ENCODE data around the gene CPNE2. TPM values are rescaled to one million over a fixed set of nuclear protein-coding genes. Genes with fewer than 3 reads are reported as not detected.
"Not testable (repeated sequence)": the region's sequence is repeated elsewhere in the genome, so short reads cannot be mapped to it uniquely, and the experiment has no call there.

CPNE2 gene
- polyA plus RNA-seq, 4 donors: 33.2 to 50.3 (median 38.2) TPM

DNA sequence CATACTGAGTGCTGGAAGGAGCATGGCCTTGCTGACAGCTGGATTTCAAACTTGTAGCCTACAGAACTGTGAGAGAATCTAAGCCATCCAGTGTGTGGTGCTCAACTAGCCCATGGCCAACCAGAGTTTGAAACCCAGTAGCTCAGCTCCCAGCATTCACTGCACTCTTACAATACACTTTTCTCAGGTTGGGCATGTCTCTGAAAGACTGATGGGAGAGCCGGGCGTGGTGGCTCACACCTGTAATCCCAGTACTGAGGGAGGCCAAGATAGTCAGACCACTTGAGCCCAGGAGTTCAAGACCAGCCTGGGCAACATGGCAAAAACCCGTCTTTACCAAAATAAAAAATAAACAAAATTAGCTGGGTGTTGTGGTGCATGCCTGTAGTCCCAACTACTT is 3.8 kb downstream of the CPNE2 start:
- no peak for DNase-seq (ENCODE audit: low read depth in 4 of 4, low spot score in 3 of 4)

DNA sequence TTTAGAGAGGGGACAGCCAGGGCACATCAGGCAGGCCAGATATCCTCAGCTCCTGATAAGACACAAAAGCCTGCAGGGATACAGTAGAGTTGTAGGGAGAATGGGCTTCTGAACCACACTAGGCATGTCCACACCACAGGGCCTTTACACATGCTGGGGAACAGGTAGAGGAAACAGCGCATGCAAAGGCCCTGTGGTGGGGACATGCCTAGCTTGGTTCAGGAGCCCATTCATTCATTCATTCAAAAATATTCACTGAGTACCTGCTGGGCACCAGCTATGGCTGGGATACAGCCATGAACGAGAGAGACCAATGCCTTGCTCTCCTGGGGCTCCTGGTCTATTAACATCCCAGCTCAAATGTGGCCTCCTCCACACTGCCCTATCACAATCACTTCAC is 4.4 kb downstream of the CPNE2 start:
- DNase-seq (ENCODE audit: low read depth in 4 of 4, low spot score in 3 of 4): no peak

DNA sequence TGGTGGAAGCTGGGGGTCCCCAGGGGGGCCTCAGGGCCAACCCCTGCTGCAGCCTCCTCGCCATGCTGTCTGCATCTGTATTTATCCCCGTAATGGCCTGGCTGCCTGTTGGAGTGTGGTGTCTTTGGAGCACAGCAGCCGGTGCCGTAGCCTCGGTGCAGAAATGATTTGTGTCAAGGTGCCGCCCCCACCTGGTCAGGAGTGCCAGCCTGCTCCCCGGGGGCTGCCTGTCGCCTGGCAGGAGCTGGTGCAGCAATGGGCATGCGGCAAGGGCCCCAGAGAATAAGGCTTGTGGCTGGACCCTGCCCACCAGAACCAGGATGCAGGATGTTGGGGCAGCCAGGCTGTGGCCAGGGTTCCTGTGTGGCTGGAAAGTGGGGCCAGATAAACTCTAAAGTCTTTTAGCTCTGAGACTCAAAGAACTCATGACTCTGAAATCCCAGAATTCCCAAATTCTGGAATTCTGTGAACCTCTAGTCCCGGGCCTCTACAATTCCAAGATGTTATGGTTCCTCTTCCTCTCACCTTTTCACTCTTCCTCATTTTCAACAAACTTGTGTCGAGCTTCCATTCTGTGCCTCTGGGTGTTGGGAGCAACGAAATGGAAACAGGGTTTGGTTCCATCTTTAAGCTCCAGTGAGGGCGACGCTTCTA is 5.9 kb downstream of the CPNE2 start:
- no peak for DNase-seq (ENCODE audit: low read depth in 4 of 4, low spot score in 3 of 4)

DNA sequence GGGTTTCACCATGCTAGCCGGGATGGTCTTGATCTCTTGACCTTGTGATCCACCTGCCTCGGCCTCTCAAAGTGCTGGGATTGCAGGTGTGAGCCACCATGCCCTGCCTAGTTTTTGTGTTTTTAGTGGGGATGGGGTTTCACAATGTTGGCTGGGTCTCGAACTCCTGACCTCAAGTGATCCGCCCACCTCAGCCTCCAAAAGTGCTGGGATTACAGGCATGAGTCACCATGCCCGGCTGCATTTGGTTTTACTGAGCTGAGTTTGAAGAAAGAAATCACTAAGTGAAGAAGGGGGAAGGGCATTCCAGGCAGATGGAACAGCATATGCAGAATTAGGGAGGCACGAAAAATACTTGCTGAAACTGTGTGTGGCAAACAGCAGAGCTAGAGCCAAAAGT is 7.6 kb downstream of the CPNE2 start:
- DNase-seq (ENCODE audit: low read depth in 4 of 4, low spot score in 3 of 4): not testable (repeated sequence)

DNA sequence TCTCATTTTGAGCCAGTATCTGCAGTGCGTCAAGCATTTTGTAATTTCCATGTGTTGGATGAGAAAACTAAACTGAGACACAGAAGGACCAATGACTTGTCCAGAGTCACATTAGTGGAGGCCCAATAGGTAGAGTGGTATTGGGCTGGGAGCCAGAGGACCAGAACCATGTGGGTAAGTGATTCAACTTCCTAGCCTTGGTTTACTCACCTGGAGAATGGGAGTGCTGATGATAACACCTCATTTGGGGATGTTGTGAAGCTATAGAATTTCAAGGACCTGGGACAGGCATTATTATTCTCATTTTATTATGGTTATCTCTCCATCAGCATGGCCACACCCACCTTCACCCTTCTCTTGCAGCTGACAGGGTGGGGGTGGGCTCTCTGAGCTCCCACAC is 8.1 kb downstream of the CPNE2 start:
- no peak for DNase-seq (ENCODE audit: low read depth in 4 of 4, low spot score in 3 of 4)

DNA sequence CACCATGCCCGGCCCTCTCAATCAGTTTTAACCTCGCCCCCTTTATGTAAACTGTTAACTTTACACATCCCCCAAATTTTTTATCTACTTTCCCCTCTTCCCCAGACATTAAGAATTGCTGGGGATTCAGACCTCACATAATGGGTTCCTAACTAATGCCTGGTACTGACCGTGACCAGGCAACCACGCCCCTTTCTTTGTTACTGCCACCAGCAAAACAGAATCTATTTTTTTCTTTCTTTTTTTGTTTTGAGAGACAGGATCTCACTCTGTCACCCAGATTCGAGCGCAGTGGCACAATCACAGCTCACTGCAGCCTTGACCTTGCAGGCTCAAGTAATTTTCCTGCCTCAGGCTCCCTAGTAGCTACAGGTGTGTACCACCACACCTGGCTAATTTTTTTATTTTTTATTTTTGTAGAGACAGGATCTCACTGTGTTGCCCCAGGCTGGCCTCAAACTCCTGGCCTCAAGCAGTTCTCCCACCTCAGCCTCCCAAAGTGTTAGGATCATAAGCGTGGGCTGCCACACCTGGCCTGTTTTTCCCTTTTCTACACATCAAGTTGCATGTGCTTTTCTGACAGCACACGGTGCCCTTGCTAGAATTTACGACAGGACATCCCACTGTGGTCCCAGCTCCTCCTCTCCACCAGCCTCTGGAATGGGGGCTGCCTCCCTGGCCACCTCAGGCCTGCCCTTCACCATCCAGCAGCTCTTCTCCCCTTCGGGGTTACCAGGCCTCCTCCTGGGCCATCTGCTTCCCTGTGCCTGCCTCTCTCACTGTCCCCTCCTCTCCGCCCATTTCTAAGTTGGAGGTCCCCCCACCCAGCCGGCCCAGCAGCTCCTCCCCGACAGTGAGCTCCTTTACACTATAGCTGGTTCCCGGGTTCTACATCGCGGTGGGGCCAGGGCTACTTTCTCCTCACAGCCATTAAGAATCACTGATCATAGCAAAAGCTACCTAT is 10.8 kb downstream of the CPNE2 start:
- DNase-seq (ENCODE audit: low read depth in 4 of 4, low spot score in 3 of 4): no peak

DNA sequence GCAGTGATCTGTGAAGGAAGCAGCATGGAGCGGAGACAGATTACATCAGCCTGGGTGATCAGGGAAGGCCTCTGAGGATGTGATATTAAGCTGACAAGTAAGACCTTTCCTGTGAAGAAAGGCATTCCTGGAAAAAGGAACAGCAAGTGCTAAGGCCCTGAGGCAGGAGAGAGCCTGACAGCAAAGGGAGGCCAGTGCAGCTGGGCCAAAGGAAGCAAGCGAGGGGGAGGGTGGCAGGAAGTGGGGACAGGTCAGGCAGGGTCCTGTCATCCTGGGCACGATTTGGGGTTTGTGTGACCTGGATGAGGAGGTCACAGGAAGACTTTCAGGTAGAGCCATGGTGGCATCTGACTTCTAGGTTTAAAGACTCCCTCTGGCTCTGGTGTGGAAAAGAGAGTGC is 12.3 kb downstream of the CPNE2 start:
- DNase-seq (ENCODE audit: low read depth in 4 of 4, low spot score in 3 of 4): no peak

DNA sequence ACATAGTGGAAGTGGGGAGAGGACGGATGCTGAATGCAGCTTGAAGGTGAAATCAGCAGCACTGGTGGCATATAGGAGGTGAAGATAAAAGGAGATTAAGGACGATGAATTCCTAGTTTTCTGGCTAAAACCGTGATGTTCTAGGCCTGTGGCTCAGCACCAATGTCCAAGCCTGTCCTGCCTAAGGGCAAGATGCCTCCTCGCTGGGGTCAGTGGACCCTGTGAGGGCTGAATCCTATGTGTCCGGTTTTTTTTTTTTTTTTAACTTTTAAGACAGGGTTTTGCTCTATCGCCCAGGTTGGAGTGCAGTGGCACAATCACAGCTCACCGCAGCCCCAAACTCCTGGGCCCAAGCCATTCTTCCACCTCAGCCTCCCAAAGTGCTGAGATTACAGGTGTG is 12.8 kb downstream of the CPNE2 start:
- DNase-seq (ENCODE audit: low read depth in 4 of 4, low spot score in 3 of 4): no peak

DNA sequence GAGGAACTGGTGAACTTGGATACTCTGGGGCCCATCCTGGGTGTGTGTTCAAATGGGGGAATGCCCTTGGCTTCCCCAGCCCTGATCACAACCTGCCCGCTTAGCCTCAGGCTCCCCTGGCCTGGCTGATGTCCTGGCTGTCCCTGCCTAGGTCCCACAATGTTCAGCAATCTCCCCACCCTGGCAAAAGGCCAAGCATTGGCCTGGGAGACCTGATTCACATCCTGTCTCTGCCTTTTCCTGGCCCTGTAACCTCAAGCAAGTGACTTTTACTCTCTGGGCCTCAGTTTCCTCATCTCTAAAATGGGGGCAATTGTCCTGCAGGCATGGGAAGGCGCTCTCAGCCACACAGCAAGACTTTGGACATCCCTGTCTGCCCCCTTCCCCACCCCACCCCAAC is 14.4 kb downstream of the CPNE2 start:
- no peak for DNase-seq (ENCODE audit: low read depth in 4 of 4, low spot score in 3 of 4)

DNA sequence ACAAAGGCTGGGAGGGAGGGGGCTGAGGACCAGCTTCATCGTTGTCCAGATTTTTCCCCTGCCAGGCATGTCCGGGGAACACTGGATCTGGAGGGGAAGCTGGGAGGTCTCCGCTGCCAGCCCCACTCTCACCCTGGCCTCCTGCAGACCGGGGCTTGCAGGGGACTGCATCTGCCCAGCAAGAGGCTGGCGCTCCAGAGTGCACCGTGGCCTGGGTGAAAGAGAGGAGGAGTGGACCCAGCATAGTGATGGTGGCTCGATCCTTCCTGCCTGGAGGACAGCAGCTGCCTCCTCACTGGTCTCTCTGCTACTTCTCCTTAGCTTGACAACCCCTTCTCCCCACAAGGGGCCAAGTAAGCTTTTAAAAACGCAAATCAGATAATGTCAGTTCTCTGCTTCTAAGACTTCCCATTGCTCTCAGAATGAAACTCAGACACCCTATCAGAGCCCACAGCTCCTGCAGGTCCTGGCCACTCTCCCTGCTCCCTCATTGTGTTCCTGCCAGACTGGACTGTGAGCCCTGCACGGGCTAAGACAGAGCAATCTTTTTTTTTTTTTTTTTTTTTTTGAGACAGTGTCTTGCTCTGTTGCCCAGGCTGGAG is 15.0 kb downstream of the CPNE2 start:
- DNase-seq (ENCODE audit: low read depth in 4 of 4, low spot score in 3 of 4): no peak

DNA sequence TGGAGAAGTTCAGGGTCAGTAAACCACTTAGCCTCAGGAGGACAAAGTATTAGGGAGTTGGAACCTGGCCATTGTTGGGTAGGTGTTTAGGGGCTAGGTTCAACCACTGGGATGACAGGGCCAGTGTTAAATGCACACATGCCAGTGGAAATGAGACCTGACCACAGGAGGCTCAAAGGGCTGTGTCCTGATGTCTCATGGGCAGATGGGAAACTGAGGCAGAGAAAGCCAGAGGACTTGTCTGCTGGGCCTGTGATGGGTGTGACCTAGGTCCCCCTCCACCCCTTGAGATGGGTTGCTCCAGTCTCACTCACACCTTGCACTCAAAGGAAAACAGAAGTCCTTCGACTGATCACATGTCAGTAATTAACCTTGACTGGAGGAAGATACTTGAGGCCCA is 16.0 kb downstream of the CPNE2 start:
- no peak for DNase-seq (ENCODE audit: low read depth in 4 of 4, low spot score in 3 of 4)

DNA sequence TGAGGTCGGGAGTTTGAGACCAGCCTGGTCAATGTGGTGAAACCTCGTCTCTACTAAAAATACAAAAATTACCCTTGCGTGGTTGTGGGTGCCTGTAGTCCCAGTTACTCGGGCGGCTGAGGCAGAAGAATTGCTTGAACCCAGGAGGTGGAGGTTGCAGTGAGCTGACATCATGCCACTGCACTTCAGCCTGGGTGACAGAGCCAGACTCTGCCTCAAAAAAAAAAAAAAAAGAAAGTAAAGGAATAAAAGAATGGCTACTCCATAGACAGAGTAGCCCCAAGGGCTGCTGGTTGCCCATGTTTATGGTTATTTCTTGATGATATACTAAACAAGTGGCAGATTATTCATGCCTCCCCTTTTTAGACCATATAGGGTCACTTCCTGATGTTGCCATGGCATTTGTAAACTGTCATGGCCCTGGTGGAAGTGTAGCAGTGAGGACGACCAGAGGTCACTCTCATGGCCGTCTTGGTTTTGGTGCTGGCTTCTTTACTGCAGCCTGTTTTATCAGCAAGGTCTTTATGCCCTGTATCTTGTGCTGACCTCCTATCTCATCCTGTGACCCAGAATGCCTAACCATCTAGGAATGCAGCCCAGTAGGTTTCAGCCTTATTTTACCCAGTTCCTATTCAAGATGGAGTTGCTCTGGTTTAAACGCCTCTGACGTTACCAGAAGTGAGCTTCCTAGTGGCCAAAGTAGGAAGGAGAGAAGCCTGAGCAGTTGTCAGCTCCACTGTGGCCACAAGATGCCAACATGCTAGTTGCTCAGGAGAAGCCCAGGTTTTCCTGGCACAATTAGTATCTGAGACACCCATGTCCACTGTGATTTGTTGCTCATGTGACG is 17.1 kb downstream of the CPNE2 start:
- not testable (repeated sequence) for DNase-seq (ENCODE audit: low read depth in 4 of 4, low spot score in 3 of 4)

DNA sequence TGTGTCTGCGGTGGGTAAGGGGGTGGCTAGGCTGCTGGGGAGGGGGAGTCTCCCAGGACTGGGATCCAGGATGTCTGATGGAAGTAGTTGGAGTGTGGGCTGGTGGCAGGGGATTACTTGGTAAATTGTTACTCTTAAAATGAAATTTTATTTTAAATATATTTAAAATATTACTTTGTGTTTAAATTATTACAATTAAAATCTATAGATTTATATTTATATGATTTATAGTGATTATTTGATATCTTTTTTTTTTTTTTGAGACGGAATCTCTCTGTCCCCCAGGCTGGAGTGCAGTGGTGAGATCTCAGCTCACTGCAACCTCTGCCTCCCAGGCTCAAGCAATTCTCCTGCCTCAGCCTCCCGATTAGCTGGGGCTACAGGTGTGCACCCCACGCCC is 18.6 kb downstream of the CPNE2 start:
- no peak for DNase-seq (ENCODE audit: low read depth in 4 of 4, low spot score in 3 of 4)

DNA sequence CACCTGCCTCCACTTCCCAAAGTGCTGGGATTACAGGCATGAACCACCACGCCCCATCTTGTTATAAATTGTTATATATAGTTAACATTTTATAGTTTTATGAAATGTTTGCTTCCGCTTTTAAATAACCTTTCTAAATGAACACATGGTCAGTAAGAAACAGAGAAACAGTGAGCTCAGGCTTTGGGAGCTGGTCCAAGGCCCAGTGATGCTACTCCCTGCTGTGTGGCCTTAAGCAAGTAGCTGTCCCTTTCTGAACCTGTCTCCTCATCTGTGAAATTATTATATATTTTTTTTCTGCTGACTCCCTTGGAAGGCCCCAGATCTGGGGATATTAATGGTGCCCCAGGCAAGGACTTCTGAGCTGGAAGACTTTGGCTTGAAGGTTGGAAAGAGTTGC is 19.0 kb downstream of the CPNE2 start:
- no peak for DNase-seq (ENCODE audit: low read depth in 4 of 4, low spot score in 3 of 4)

DNA sequence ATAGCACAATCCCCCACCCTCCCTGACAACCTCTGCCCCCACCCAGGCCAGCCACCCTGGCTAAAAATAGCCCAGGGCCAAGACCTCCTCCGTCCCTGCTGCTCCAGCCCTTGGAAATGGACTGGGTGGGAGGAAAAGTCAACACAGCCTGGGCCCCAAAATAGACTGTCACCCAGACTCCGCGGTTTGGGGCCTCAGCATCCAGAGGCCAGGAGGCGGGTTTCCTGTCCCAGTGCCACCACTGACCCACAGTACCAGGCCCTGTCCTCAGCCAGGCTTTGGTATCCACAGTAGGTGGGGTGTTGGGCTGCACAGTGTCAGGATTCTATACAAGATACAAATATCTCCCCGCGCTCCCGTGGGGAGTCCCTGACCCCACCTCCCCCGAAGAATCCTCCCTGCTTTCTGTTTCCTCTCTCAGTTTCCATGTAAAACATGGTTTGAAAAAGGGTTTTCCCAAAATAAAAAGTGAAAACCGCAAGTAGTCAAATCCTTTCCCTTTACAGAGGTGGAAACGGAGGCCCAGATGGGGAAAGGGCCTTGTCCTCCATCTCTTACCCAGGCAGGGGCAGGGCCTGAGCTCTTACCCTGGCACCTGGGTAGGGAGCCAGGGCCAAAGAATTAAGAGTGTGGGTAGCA is 20.1 kb downstream of the CPNE2 start:
- no peak for DNase-seq (ENCODE audit: low read depth in 4 of 4, low spot score in 3 of 4)

DNA sequence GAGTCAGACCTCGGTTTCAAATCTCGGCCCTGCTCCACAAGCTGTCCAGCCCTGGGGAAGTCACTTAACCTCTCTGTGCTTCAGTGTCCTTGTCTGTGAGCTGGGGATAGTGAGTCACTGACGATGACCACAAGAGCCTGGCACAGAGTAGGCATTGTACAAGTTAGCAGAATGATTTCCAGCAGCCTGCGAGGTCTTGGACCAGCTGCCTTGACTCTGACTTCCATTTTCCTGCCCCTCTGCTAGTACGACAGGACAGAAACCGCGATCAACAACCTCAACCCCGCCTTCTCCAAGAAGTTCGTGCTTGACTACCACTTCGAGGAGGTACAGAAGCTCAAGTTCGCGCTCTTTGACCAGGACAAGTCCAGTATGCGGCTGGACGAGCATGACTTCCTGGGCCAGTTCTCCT is 20.7 kb downstream of the CPNE2 start:
- no peak for DNase-seq (ENCODE audit: low read depth in 4 of 4, low spot score in 3 of 4)

DNA sequence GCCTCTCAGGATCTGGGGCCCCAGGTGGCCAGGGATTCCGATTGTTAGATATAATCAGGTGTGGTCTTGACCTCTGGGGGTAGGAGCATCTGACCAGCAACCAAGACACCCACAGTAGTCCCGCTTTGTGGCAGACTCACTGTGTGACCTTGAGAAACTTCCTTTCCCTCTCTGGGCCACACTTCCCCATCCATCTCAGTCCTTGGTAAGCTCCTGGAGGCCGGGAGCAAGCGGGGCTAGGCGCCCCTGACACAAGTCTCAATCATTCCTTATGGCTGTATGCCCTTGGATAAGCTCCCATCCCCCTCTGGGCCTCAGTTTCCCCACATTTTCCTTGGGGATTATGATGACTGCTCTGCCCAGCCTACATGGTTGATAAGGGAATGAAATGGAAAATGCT is 21.3 kb downstream of the CPNE2 start:
- no peak for DNase-seq (ENCODE audit: low read depth in 4 of 4, low spot score in 3 of 4)

DNA sequence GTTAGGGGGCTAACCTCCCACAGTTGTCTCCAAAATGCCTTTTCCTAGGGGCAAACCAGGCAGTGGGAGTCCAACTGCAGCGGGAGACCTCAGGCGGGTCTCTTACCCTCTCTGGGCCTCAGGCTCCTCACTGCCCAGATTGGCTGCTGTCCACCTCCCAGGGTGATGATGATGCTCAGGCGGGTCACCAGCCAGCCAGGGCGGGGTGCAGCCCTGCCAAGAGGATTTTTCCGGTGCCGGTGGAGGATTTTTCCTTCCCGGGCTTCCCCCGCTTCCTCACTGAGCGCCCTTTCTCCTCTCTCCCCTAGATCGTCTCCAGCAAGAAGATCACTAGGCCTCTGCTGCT is 22.8 kb downstream of the CPNE2 start:
- DNase-seq (ENCODE audit: low read depth in 4 of 4, low spot score in 3 of 4): no peak

DNA sequence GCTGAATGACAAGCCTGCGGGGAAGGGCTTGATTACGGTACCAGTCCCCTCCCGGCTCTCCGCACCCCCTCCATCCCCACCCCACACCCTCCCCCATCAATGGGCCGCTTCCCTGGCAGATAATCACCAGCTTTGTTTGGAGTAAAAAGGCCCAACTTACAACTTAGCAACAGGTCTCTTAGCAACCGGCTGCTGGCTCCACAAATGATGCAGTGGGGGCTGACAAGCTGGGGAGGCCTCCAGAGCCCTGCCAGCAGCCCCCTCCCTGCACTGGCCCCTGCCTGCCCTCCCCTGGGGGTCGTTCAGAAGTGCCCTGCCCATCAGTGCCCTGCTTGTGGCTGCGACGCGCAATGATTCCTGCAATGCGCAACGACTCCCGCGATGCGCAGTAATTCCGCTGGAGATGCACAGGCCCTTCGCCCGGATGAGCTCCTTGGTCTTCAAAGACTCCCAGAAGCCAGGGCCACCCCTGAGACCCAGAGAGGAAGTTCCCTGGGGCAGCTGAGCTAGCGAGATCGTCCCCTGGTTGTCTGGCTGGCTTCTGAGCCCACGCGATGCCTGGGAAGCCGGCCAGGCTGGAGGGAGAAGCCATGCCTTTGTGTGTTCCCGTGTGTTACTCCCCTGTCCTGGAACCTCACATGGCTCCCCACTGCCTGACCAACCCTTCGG is 23.3 kb downstream of the CPNE2 start:
- DNase-seq (ENCODE audit: low read depth in 4 of 4, low spot score in 3 of 4): peak in 1 of 4 donors; percentile 33
